HepG2 (cell line): ENCODE measurements around the gene PDE6C.

Experiments used
- CBFB ChIP-seq: sonication (generic); formaldehyde crosslinking; IDR thresholded peaks from 2 replicates; pipeline ENCODE4 v1.4.0; 2020; ENCODE audit warnings: missing genetic modification reagents
- CTCF ChIP-seq: sonication (generic); formaldehyde crosslinking; IDR thresholded peaks from 2 replicates; pipeline ENCODE4 v1.5.0; 2020; ENCODE audit warnings: mild to moderate bottlenecking, missing genetic modification reagents, moderate library complexity
- EHMT2 ChIP-seq: fragments of 200-600 bp; sonication (generic); IDR thresholded peaks from 2 replicates; pipeline ENCODE4 v1.7.0; 2017; ENCODE audit warnings: antibody characterized with exemption, low read depth, low read length, borderline replicate concordance
- NFE2 ChIP-seq: sonication (generic); formaldehyde crosslinking; IDR thresholded peaks from 2 replicates; pipeline ENCODE4 v1.4.0; 2020; ENCODE audit warnings: missing genetic modification reagents
- RAD51 ChIP-seq: fragments of 450-650 bp; IDR thresholded peaks from 2 replicates; pipeline ENCODE4 v1.6.1; 2016; ENCODE audit warnings: borderline replicate concordance
- SALL2 ChIP-seq: sonication (generic); formaldehyde crosslinking; IDR thresholded peaks from 2 replicates; pipeline ENCODE4 v1.8.1; 2023; ENCODE audit warnings: mild to moderate bottlenecking, missing genetic modification reagents, inconsistent platforms
- ZKSCAN8 ChIP-seq: IDR thresholded peaks from 2 replicates; pipeline ENCODE4 v1.6.1; 2016; ENCODE audit warnings: borderline replicate concordance, missing genetic modification reagents, missing compliant biosample characterization

- TF ChIP-seq CTCF (CRISPR knock-in tag) = no peak
- TF ChIP-seq ZKSCAN8 (CRISPR knock-in tag) = no peak
- no peak for TF ChIP-seq CBFB (CRISPR knock-in tag)
- no peak for TF ChIP-seq RAD51
- no peak for TF ChIP-seq EHMT2
- TF ChIP-seq SALL2 (CRISPR knock-in tag) = no peak
- TF ChIP-seq NFE2 (CRISPR knock-in tag) = no peak
Observed at GRCh38 chr10:93594518-93594917, 17.8 kb upstream of the PDE6C start.
